Endothelial cell of umbilical vein (primary cell): ENCODE measurements around the gene DRD1. TPM values are rescaled to one million over a fixed set of nuclear protein-coding genes. Genes with fewer than 3 reads are reported as not detected.

Experiments used
- BruUV-seq: library from RNA; stranded (reverse); fragments of 400-500 nt; replicated peaks from 2 replicates; lab custom pipeline; 2021; lab: Mats Ljungman, UMichigan
- CTCF ChIA-PET: fragments of 300-600, 350-600 bp; sonication (Branson Sonifier 250); formaldehyde crosslinking; loops from one replicate; lab custom pipeline; 2021; ENCODE audit warnings: antibody characterized with exemption, inconsistent platforms; lab: Charles Lee
- POLR2A ChIA-PET: fragments of 300-600, 350-600 bp; sonication (Branson Sonifier 250); formaldehyde crosslinking; loops from one replicate; lab custom pipeline; 2021; ENCODE audit warnings: antibody characterized with exemption, inconsistent platforms; lab: Charles Lee
- DNase-seq: peaks from one replicate; pipeline ENCODE4 v3.0.0-alpha.2; 2011; ENCODE audit warnings: low read depth, low spot score
- FAIRE-seq: peaks from 2 replicates; lab custom pipeline; 2011; peaks lifted over from hg19 to GRCh38; lab: Jason Lieb, UNC
- H2AFZ ChIP-seq: 2 replicates; pipeline ENCODE4 v1.6.0; 2012; ENCODE audit warnings: low read depth, low read length, control low read depth, inconsistent platforms
- H3K27ac ChIP-seq: 2 replicates; pipeline ENCODE4 v1.5.1; 2011; ENCODE audit warnings: low read depth, mild to moderate bottlenecking, control low read depth, low read length, moderate library complexity; ENCODE audit not compliant: insufficient read depth
- H3K27me3 ChIP-seq, 2 experiments: 2 replicates each; pipeline versions ENCODE4 v1.6.0 to v1.6.1; 2011; ENCODE audit warnings: low read length in 2 of 2, mixed read lengths in 1 of 2; ENCODE audit not compliant: control insufficient read depth in 2 of 2, insufficient read depth in 2 of 2
- H3K36me3 ChIP-seq, 2 experiments: 2 replicates in 1 of 2; 3 replicates in 1 of 2; pipeline ENCODE4 v1.5.1; 2011; ENCODE audit warnings: low read length in 2 of 2, mild to moderate bottlenecking in 1 of 2, moderate library complexity in 1 of 2; ENCODE audit not compliant: control insufficient read depth in 2 of 2, insufficient read depth in 2 of 2; ENCODE audit errors: extremely low read depth in 1 of 2
- H3K4me1 ChIP-seq: 3 replicates; pipeline ENCODE4 v1.5.1; 2011; ENCODE audit warnings: mild to moderate bottlenecking, low read length; ENCODE audit not compliant: control insufficient read depth, insufficient read depth; ENCODE audit errors: extremely low read depth
- H3K4me2 ChIP-seq: 2 replicates; pipeline ENCODE4 v1.6.1; 2011; ENCODE audit warnings: low read length, control low read depth, mixed read lengths; ENCODE audit not compliant: insufficient read depth
- H3K4me3 ChIP-seq, 3 experiments: fragments of 200-600 bp in 1 of 3; sonication (generic), shearing (Covaris generic) in 1 of 3; replicated peaks in 1 of 3; 2 replicates each; pipeline ENCODE4 v1.5.1; 2011 to 2016; ENCODE audit warnings: control low read depth in 3 of 3, low read length in 3 of 3, mild to moderate bottlenecking in 2 of 3, inconsistent platforms in 1 of 3, low read depth in 1 of 3, moderate library complexity in 1 of 3; ENCODE audit not compliant: insufficient read depth in 1 of 3
- H3K79me2 ChIP-seq: 2 replicates; pipeline ENCODE4 v1.6.0; 2012; ENCODE audit warnings: low read length, inconsistent platforms; ENCODE audit not compliant: control insufficient read depth, insufficient read depth
- H3K9ac ChIP-seq: replicated peaks from 2 replicates; pipeline ENCODE3; 2011; ENCODE audit warnings: low read length, control low read depth; ENCODE audit not compliant: insufficient read depth; ENCODE audit errors: extremely low read depth
- H3K9me1 ChIP-seq: replicated peaks from 3 replicates; pipeline ENCODE4 v1.6.0; 2011; ENCODE audit warnings: mild to moderate bottlenecking, low read length; ENCODE audit not compliant: control insufficient read depth, insufficient read depth; ENCODE audit errors: extremely low read depth
- H3K9me3 ChIP-seq: replicated peaks from 2 replicates; pipeline ENCODE4 v1.5.1; 2012; ENCODE audit warnings: low read length, inconsistent platforms; ENCODE audit not compliant: control insufficient read depth, insufficient read depth
- H4K20me1 ChIP-seq: replicated peaks from 2 replicates; pipeline ENCODE3; 2011; ENCODE audit warnings: mild to moderate bottlenecking, low read length; ENCODE audit not compliant: control insufficient read depth, insufficient read depth; ENCODE audit errors: extremely low read depth
- CTCF ChIP-seq, 2 donors: IDR thresholded peaks; 1 replicate in 1 of 2; 2 replicates in 1 of 2; pipeline ENCODE4 v1.5.1; 2011; ENCODE audit warnings: low read length in 2 of 2, mild to moderate bottlenecking in 2 of 2, moderate library complexity in 2 of 2, control low read depth in 1 of 2, inconsistent platforms in 1 of 2, low read depth in 1 of 2; ENCODE audit not compliant: insufficient read depth in 1 of 2; ENCODE audit errors: extremely low read depth in 1 of 2
- EZH2 ChIP-seq: IDR thresholded peaks from 2 replicates; pipeline ENCODE4 v1.6.1; 2012; ENCODE audit warnings: borderline replicate concordance, low read depth, mild to moderate bottlenecking, moderate library complexity, low read length, inconsistent platforms; ENCODE audit not compliant: severe bottlenecking
- FOS ChIP-seq: IDR thresholded peaks from 2 replicates; pipeline ENCODE4 v1.6.1; 2011; ENCODE audit warnings: mild to moderate bottlenecking, low read length, moderate library complexity, borderline replicate concordance; ENCODE audit not compliant: insufficient read depth
- GATA2 ChIP-seq: IDR thresholded peaks from 2 replicates; pipeline ENCODE4 v1.7.0; 2011; ENCODE audit warnings: low read depth, mild to moderate bottlenecking, moderate library complexity, mixed read lengths, low read length; ENCODE audit not compliant: insufficient read length, insufficient read depth
- JUN ChIP-seq: IDR thresholded peaks from 2 replicates; pipeline ENCODE4 v1.6.1; 2011; ENCODE audit warnings: borderline replicate concordance, low read depth; ENCODE audit not compliant: insufficient read length, insufficient read depth
- MAX ChIP-seq: IDR thresholded peaks from 2 replicates; pipeline ENCODE4 v1.6.1; 2011; ENCODE audit not compliant: insufficient read depth, insufficient read length
- dilution Hi-C: fragments of 300-500 bp; cut with MboI; formaldehyde crosslinking; loops from one replicate; pipeline ENCODE4 v1.15.0; 2019; ENCODE audit warnings: low sequenced_read_pairs; ENCODE audit not compliant: extremely low pct_ligation_motif_present
- intact Hi-C: fragments of 100-400 bp; cut with micrococcal nuclease; formaldehyde crosslinking; loops from one replicate; pipeline ENCODE4 v1.10.0; 2022
- polyA plus RNA-seq, 4 experiments: library from polyadenylated mRNA; depleted of rRNA in 3 of 4; stranded (reverse) in 3 of 4; unstranded in 1 of 4; fragments of >200 nt; gene quantifications; 2 replicates each; pipeline versions ENCODE4 v1.2.1 to v1.2.3, GENCODE V29; 2011 to 2012; ENCODE audit warnings: missing spikeins in 1 of 4
- total RNA-seq: library from RNA; stranded (reverse); gene quantifications from 2 replicates; pipeline ENCODE4 v1.2.3, GENCODE V29; 2021

The DRD1 gene
- total and polyA plus RNA-seq, 2 donors (not counting 3 experiments of a cell fraction or from before 2014, with no cell fraction given), result not detected

- CTCF ChIA-PET, result interaction anchor here (1.2 to 1.9 kb wide), 2 partner anchors 10 to 23 kb away, joined by 4 to 7 read pairs; partner anchors contain the start of gene SFXN1
- Histone ChIP-seq H3K4me1 (peaks cover 2% of the 10 kb centered on the region), H2AFZ (no peak overlapping the region), H4K20me1 (peaks cover 4% of the 10 kb centered on the region), H3K36me3 (peaks cover 6 to 9% of the 10 kb centered on the region in 2 experiments), H3K4me3 (no peak overlapping the region), H3K9me1 (no peaks in the 10 kb centered on the region), H3K79me2 (peaks cover 90% of the 10 kb centered on the region), H3K9me3 (no peaks in the 10 kb centered on the region), H3K9ac (no peak overlapping the region), H3K4me2 (no peak overlapping the region), H3K27ac (no peak overlapping the region), H3K27me3 (no peaks in the 10 kb centered on the region)
- intact Hi-C loops, result no loop called here
- FAIRE-seq (no peak), DNase-seq (no peak)
- POLR2A ChIA-PET, result no interaction called here
- TF ChIP-seq CTCF (IDR thresholded peaks at IDR 0.05; ENCODE audit: extremely low read depth in 1 of 2, insufficient read depth in 1 of 2, low read depth in 1 of 2, low read length in 2 of 2), result no peak
- TF ChIP-seq GATA2, result no peak
- no peak for TF ChIP-seq FOS
- no peak for TF ChIP-seq JUN
- no peak for TF ChIP-seq EZH2
- no peak for TF ChIP-seq MAX
- dilution Hi-C loops, result no loop called here
- no TSS peak for BruUV-seq
Observed at GRCh38 chr5:175487514-175488222, 43.7 kb upstream of the DRD1 start.
